ENCODE measurements around the gene TAPT1.

TAPT1 gene

GRCh38 chr4:16248605-16249004, 22.3 kb upstream of the TAPT1 start:
- DNase-seq (ENCODE audit: low read depth), result no peak

GRCh38 chr4:16245241-16245640, 19.0 kb upstream of the TAPT1 start:
- DNase-seq (ENCODE audit: low read depth), result no peak

- DNase-seq (ENCODE audit: low read depth), result no peak
Observed at GRCh38 chr4:16243285-16243684, 17.0 kb upstream of the TAPT1 start.

DNA sequence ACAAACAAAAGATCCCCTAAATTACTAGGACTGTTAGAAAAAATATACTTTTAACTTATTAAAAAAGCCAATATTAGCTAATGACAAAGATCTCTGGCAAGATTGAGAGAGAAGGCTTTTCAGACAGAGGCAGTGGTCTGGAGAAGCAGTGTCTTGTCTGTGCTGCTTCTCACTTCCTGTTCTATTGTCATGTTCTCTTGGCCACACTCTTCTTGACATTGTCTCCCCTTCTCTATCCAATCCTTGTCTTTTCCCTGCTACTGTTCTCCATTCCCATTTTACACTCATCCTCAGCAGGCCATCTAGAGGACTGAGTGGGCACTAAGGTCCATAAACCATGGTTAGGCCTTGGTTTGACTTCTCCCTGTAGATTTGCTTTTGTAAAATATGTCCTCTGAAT, 14.0 kb upstream of the TAPT1 start:
- no peak for DNase-seq (ENCODE audit: low read depth)

- DNase-seq (ENCODE audit: low read depth), result no peak
Observed at GRCh38 chr4:16239086-16239485, 12.8 kb upstream of the TAPT1 start.

- DNase-seq (ENCODE audit: low read depth), result no peak
Observed at GRCh38 chr4:16238327-16238726, 12.1 kb upstream of the TAPT1 start.

DNA sequence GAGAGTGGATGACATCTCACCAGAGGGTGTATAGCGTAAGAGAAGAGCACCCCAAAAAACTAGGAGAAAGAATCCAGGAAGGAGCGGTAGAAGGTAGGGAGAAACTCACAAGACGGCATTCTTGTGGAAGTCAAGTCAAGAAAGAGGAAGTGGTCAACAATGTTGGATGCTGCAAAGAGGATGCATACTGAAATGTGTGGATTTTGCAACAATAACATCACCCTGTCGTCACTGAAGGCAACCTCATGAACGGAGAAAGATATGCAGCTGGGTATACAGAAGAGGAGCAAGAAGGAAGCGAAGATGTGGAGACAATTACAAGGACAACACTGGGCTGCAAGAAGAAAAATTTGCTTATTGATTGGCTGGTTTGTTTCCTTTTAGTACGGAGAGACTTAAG, 11.4 kb upstream of the TAPT1 start:
- no peak for DNase-seq (ENCODE audit: low read depth)

DNA sequence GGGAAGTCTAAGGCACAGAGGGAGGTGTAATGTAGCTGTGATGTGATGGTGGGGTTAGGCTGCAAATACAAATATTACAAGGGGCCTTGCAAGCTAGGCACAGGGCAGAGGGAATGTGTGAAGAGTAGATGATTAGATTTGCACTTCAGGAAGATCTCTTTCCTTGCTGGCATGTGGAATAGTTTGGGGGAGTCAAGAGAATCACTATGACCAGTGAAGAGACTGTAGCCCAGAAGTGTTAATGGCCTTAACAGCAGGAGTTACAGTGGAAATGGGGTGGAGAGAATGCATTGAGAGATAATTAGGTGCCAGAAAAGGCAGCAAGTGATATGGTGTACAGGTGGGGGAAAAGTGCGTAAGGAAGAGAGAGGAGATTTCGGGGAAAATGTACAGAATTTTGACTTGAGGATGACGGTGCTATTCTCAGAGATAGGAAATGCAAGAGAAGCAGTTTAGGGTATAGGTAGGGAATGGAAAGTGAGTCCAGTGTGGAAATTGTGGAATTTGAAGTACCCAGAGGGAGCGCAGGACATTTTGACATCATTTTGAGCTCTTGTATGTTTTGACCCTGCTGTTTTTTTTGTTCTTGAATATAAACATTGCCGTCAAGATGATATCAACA, 10.2 kb upstream of the TAPT1 start:
- DNase-seq (ENCODE audit: low read depth), result no peak

DNA sequence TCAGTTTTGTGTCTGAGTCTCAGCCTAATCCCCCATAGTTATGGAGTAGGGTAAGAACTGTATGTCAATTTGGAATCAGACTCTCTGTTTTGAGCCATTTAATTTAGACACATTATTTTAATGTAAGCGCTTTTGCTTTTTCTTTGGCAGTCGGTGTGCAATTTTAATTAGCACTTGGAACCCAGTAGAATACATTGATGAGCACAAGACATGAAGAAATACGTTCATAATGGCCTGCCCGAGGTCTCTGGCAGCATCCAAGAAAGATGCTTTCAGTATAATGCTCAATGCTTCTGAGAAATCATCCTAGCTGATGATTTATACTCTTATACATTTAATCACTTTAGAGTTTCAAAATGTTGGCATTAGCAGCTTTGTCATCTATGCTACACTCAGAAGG, 8.9 kb upstream of the TAPT1 start:
- DNase-seq (ENCODE audit: low read depth), result no peak

- DNase-seq (ENCODE audit: low read depth), result no peak
Observed at GRCh38 chr4:16233569-16234177, 7.4 kb upstream of the TAPT1 start.

DNA sequence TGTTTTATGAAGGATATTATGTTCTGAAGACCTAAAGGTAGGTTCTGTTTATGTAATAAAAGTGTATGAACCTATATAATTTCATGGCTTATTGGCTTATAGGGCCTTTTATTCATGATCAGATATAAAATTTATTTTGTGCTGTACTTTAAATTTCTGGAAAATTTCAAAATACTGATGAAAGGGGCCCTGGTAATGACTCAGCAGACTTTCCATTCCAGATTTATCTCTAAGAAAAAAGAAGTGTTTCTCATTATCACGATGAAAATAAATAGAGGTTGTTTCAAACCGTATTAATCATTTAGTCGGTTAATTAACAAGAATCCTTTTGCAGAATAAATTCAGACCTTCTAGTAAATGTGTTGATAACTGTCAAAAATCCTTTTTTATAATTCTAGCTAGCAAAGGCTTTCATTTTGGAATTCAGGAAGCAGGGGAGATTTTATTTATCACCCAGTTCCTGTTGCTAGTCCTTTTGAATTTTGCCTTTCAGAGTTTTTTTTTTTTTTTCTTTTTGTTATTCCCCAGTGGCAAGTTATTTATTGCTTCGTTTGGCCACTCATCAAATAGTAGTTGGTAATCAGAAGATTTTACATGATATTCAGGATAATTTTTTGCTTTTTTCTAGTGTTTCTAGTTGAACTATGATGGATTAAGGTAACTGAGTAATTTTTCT, 5.4 kb upstream of the TAPT1 start:
- no peak for DNase-seq (ENCODE audit: low read depth)

DNA sequence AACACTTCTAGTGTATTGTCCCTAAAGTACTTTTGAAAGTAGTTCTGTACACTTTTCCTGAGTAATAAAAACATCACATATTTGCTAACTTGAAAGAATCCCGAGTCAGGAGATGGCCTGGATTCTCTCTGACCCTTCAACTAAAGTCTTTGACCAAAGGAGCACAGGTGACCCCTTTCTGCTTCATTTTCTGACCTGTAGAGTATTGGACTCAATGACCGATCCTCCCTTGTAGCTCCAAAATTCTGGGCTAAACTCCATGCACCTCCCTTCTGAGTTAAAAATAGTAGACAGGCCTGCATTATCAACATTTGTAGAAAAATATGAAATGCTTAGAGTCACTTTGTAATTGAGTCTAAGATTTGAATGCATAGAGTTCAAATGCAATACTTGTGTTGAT, 4.0 kb upstream of the TAPT1 start:
- no peak for DNase-seq (ENCODE audit: low read depth)

DNA sequence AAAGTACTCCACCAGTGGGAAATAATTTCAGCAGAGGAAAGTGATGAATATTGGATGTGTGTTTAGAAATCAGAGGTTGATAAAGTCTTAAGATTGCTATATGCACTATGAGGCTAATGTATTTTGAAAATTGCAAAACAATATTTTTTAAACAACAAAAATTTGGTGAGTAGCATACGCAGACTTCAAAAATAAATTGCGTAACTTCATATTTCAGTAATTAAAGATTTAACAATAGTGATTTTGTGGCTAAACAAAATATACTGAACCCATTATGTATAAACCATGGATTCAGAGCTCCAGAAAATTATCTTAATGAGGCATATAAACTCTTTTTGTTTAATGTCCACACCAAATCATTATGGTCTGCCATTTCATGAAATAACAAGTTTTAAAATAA, 3.3 kb upstream of the TAPT1 start:
- DNase-seq (ENCODE audit: low read depth), result no peak

GRCh38 chr4:16227462-16227868, 1.2 kb upstream of the TAPT1 start:
- no peak for DNase-seq (ENCODE audit: low read depth)

DNA sequence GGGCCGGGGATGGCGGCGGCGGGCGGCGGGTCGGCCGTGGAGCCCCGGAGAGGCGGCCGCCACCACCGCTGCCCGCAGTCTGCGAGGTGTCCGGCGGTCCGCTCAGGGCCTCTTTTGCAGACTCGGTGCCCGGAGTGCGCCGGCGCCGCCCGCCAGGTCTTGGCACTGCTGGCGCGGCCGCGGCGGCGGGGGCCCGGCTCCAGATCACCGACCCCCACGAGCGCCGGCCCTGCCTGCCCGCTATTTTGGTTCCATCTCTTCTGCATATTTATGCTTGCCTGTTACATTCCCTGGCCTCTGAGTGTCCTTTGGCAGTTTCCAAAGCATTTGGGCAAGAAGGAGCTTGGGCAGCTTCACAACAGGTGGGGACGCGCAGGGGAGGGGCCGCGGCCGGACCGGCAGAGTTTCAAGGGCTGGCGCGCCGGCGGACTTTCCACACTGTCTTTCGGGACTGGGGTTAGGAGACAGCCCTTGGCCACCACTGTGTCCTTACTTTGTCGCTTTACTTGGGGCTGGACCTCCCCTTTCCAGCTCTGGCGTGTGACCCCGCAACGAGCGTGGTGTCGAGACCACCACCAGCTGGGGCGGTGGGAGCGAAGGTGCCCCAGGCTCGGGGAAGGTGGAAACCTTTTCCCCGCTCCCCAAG, 668 bp upstream of the TAPT1 start:
- no peak for DNase-seq (ENCODE audit: low read depth)

- no peak for DNase-seq (ENCODE audit: low read depth)
Observed at GRCh38 chr4:16225167-16225862, 956 bp downstream of the TAPT1 start.

DNA sequence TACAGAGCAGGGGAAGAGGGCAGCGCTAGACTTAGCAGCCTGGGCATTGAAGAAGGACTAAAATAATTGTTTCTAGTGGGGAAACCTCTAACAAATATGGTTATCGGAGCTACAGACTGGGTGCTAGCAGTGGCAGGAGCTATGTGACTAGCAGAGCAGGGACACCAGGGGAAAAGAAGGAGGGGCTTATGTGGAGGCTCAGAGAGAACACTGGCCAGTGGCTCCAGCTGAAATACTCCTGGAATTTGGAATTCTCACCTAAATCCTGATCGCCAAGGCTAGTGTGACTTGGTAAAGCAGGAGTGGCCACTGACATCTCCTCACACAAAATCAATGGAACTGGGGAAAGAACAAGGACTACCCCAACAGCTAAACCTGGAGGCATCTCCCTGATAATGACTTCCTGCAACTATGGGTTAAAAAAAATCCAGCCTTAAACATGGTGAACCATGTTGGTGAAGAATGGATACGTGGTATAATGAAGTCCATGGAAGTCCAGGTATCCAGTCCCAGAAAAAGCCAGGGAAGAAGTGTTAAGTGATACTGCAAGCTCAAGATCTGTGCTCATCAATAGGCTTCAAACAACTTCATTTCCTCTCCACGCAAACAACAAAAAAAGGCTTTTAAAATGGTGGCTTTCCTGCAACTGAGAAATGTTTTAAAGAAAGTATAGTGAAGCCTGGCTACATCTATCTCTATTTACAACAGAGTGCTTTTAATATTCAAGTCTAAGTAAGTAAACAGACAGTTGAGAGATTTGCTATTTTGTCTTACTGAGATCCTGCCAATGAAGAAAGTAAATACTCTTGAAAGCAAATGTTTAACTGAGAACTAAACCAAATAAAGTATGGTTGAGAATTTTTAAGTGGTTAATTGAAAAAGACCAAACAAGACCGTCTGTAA, 1.8 kb downstream of the TAPT1 start:
- DNase-seq (ENCODE audit: low read depth), result no peak

DNA sequence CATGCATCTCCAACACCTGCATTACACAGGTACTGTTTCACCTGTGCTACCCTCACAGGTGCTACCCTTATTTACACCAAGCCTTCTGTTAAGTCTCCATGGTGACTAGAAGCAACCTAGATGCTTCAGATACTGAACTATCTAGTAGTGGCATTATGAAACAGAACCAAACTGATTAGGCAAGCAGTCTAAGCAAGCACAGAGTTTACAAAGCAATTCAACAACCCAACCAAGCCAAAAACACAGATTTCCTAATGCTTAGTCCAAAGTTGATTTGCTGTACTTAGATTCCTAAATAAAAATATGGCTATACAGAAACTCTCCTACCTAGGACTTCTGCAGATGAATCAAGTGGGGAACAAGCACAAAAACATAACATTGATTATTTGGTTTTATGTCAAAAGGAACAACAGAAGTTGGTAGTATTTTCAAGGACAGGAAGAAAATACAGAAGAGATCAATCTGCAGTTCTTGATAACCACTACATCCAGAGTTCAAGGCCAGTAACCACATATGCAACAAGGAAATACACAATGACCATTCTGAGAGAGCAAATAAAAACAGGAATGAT, 3.2 kb downstream of the TAPT1 start:
- DNase-seq (ENCODE audit: low read depth), result no peak

DNA sequence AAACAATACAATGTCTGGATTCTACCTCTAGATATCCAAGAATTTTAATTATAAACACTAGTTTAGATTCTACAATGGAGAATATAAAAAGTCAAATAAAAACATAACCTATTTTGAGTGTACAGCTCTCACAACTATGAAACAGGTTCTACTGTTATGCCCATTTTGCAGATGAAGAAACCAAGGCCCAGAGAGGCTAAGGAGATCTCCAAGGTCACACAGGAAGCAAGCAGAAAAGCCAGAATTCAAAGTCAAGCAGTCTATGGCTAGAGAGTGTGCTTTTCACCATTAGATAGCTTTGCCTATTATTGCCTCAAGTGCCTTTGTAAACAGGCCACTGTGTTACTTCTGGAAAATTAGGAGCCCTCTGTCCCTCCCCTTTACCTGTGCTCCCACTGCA, 7.3 kb downstream of the TAPT1 start:
- DNase-seq (ENCODE audit: low read depth), result no peak

- DNase-seq (ENCODE audit: low read depth), result no peak
Observed at GRCh38 chr4:16217300-16218051, 8.8 kb downstream of the TAPT1 start.

Data from stimulated activated CD8-positive, alpha-beta memory T cell treated with anti-CD3 and anti-CD28 coated beads, Interleukin-12 subunit alpha, Interleukin-12 subunit beta, amount 100 ng/mL, for 1 hour (primary cell).